ENCODE measurements around the gene NEDD9.

GRCh38 chr6:11190625-11191245, 41.7 kb downstream of the NEDD9 start:
- TF ChIP-seq POLR2AphosphoS5 (IDR thresholded peaks at IDR 0.05; ENCODE audit: low read depth) (no peak), EZH2phosphoT487 (IDR thresholded peaks at IDR 0.05; ENCODE audit: unreplicated experiment) (no peak), CTCF (conservative IDR thresholded peaks at IDR 0.05; ENCODE audit: low read depth in 2 of 2) (no peak), ZNF462 (CRISPR knock-in tag; IDR thresholded peaks at IDR 0.05) (no peak), JUNB (IDR thresholded peaks at IDR 0.05; ENCODE audit: unreplicated experiment) (no peak)

Data from GM23338 (cell line).